Measurements from ENCODE around the gene C11orf97.
A peak's percentile ranks its signal among the peaks of the same experiment; 100 is the strongest.

C11orf97 gene

DNA sequence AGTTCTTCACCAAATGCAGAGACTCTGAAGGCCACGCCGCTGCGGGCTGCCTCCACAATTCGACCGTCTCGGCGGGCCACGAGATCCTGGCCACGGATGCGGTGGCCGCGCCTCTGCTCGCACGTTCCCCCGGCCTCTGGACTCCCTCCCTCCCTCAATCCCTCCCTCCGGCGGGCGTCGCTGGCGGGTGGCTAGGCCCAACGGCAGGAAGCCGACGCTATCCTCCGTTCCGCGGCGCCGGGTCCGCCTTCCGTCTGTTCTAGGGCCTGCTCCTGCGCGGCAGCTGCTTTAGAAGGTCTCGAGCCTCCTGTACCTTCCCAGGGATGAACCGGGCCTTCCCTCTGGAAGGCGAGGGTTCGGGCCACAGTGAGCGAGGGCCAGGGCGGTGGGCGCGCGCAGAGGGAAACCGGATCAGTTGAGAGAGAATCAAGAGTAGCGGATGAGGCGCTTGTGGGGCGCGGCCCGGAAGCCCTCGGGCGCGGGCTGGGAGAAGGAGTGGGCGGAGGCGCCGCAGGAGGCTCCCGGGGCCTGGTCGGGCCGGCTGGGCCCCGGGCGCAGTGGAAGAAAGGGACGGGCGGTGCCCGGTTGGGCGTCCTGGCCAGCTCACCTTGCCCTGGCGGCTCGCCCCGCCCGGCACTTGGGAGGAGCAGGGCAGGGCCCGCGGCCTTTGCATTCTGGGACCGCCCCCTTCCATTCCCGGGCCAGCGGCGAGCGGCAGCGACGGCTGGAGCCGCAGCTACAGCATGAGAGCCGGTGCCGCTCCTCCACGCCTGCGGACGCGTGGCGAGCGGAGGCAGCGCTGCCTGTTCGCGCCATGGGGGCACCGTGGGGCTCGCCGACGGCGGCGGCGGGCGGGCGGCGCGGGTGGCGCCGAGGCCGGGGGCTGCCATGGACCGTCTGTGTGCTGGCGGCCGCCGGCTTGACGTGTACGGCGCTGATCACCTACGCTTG lies 31.7 kb downstream of the C11orf97 start, which contains the start of gene FUT4 (continued):
- TF ChIP-seq, protein P1, sequence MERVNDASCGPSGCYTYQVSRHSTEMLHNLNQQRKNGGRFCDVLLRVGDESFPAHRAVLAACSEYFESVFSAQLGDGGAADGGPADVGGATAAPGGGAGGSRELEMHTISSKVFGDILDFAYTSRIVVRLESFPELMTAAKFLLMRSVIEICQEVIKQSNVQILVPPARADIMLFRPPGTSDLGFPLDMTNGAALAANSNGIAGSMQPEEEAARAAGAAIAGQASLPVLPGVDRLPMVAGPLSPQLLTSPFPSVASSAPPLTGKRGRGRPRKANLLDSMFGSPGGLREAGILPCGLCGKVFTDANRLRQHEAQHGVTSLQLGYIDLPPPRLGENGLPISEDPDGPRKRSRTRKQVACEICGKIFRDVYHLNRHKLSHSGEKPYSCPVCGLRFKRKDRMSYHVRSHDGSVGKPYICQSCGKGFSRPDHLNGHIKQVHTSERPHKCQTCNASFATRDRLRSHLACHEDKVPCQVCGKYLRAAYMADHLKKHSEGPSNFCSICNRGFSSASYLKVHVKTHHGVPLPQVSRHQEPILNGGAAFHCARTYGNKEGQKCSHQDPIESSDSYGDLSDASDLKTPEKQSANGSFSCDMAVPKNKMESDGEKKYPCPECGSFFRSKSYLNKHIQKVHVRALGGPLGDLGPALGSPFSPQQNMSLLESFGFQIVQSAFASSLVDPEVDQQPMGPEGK (tag by site-specific recombination; IDR thresholded peaks at IDR 0.05): peak; percentile 50; the same call in 1 of the 2 replicates
- no peak for TF ChIP-seq ZNF544 (tag by site-specific recombination; IDR thresholded peaks at IDR 0.05)
- no peak for TF ChIP-seq ZNF768 (tag by site-specific recombination; IDR thresholded peaks at IDR 0.05)
- TF ChIP-seq IKZF3 (tag by site-specific recombination; IDR thresholded peaks at IDR 0.05): 0 out of 2 replicates have a peak, but pooled peaks have one; percentile 6
- peak; percentile 80 for TF ChIP-seq KLF9 (tag by site-specific recombination; IDR thresholded peaks at IDR 0.05; ENCODE audit: low read depth)
- TF ChIP-seq, protein P2, sequence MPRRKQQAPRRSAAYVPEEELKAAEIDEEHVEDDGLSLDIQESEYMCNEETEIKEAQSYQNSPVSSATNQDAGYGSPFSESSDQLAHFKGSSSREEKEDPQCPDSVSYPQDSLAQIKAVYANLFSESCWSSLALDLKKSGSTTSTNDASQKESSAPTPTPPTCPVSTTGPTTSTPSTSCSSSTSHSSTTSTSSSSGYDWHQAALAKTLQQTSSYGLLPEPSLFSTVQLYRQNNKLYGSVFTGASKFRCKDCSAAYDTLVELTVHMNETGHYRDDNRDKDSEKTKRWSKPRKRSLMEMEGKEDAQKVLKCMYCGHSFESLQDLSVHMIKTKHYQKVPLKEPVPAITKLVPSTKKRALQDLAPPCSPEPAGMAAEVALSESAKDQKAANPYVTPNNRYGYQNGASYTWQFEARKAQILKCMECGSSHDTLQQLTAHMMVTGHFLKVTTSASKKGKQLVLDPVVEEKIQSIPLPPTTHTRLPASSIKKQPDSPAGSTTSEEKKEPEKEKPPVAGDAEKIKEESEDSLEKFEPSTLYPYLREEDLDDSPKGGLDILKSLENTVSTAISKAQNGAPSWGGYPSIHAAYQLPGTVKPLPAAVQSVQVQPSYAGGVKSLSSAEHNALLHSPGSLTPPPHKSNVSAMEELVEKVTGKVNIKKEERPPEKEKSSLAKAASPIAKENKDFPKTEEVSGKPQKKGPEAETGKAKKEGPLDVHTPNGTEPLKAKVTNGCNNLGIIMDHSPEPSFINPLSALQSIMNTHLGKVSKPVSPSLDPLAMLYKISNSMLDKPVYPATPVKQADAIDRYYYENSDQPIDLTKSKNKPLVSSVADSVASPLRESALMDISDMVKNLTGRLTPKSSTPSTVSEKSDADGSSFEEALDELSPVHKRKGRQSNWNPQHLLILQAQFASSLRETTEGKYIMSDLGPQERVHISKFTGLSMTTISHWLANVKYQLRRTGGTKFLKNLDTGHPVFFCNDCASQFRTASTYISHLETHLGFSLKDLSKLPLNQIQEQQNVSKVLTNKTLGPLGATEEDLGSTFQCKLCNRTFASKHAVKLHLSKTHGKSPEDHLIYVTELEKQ (tag by site-specific recombination; IDR thresholded peaks at IDR 0.05; ENCODE audit: borderline replicate concordance): no peak
- TF ChIP-seq, protein P3, sequence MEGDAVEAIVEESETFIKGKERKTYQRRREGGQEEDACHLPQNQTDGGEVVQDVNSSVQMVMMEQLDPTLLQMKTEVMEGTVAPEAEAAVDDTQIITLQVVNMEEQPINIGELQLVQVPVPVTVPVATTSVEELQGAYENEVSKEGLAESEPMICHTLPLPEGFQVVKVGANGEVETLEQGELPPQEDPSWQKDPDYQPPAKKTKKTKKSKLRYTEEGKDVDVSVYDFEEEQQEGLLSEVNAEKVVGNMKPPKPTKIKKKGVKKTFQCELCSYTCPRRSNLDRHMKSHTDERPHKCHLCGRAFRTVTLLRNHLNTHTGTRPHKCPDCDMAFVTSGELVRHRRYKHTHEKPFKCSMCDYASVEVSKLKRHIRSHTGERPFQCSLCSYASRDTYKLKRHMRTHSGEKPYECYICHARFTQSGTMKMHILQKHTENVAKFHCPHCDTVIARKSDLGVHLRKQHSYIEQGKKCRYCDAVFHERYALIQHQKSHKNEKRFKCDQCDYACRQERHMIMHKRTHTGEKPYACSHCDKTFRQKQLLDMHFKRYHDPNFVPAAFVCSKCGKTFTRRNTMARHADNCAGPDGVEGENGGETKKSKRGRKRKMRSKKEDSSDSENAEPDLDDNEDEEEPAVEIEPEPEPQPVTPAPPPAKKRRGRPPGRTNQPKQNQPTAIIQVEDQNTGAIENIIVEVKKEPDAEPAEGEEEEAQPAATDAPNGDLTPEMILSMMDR (tag by site-specific recombination; IDR thresholded peaks at IDR 0.05): peak; percentile 22; the same call in 1 of the 2 replicates
- no peak for TF ChIP-seq ZNF677 (tag by site-specific recombination; IDR thresholded peaks at IDR 0.05)
- no peak for TF ChIP-seq ZNF433 (tag by site-specific recombination; IDR thresholded peaks at IDR 0.05; ENCODE audit: low read depth)
- TF ChIP-seq, protein P4, sequence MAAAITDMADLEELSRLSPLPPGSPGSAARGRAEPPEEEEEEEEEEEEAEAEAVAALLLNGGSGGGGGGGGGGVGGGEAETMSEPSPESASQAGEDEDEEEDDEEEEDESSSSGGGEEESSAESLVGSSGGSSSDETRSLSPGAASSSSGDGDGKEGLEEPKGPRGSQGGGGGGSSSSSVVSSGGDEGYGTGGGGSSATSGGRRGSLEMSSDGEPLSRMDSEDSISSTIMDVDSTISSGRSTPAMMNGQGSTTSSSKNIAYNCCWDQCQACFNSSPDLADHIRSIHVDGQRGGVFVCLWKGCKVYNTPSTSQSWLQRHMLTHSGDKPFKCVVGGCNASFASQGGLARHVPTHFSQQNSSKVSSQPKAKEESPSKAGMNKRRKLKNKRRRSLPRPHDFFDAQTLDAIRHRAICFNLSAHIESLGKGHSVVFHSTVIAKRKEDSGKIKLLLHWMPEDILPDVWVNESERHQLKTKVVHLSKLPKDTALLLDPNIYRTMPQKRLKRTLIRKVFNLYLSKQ (tag by site-specific recombination; IDR thresholded peaks at IDR 0.05; ENCODE audit: borderline replicate concordance): no peak
- TF ChIP-seq, protein P5, sequence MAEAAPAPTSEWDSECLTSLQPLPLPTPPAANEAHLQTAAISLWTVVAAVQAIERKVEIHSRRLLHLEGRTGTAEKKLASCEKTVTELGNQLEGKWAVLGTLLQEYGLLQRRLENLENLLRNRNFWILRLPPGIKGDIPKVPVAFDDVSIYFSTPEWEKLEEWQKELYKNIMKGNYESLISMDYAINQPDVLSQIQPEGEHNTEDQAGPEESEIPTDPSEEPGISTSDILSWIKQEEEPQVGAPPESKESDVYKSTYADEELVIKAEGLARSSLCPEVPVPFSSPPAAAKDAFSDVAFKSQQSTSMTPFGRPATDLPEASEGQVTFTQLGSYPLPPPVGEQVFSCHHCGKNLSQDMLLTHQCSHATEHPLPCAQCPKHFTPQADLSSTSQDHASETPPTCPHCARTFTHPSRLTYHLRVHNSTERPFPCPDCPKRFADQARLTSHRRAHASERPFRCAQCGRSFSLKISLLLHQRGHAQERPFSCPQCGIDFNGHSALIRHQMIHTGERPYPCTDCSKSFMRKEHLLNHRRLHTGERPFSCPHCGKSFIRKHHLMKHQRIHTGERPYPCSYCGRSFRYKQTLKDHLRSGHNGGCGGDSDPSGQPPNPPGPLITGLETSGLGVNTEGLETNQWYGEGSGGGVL (tag by site-specific recombination; IDR thresholded peaks at IDR 0.05): peak; percentile 51
- TF ChIP-seq ZSCAN23 (tag by site-specific recombination; IDR thresholded peaks at IDR 0.05): no peak
- TF ChIP-seq, protein P6, sequence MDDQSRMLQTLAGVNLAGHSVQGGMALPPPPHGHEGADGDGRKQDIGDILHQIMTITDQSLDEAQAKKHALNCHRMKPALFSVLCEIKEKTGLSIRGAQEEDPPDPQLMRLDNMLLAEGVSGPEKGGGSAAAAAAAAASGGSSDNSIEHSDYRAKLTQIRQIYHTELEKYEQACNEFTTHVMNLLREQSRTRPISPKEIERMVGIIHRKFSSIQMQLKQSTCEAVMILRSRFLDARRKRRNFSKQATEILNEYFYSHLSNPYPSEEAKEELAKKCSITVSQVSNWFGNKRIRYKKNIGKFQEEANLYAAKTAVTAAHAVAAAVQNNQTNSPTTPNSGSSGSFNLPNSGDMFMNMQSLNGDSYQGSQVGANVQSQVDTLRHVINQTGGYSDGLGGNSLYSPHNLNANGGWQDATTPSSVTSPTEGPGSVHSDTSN (CRISPR knock-in tag; IDR thresholded peaks at IDR 0.05): peak; percentile 63
- TF ChIP-seq ZNF707 (tag by site-specific recombination; IDR thresholded peaks at IDR 0.05): no peak
- no peak for TF ChIP-seq ZNF138 (tag by site-specific recombination; IDR thresholded peaks at IDR 0.05; ENCODE audit: borderline replicate concordance)
- TF ChIP-seq ZNF394 (tag by site-specific recombination; IDR thresholded peaks at IDR 0.05; ENCODE audit: borderline replicate concordance): peak; percentile 80; the same call in 1 of the 2 replicates
- TF ChIP-seq SALL2 (tag by site-specific recombination; IDR thresholded peaks at IDR 0.05; ENCODE audit: borderline replicate concordance): no peak
- TF ChIP-seq ZIC2 (tag by site-specific recombination; IDR thresholded peaks at IDR 0.05): peak; percentile 60; the same call in 1 of the 2 replicates
- TF ChIP-seq, protein P7, sequence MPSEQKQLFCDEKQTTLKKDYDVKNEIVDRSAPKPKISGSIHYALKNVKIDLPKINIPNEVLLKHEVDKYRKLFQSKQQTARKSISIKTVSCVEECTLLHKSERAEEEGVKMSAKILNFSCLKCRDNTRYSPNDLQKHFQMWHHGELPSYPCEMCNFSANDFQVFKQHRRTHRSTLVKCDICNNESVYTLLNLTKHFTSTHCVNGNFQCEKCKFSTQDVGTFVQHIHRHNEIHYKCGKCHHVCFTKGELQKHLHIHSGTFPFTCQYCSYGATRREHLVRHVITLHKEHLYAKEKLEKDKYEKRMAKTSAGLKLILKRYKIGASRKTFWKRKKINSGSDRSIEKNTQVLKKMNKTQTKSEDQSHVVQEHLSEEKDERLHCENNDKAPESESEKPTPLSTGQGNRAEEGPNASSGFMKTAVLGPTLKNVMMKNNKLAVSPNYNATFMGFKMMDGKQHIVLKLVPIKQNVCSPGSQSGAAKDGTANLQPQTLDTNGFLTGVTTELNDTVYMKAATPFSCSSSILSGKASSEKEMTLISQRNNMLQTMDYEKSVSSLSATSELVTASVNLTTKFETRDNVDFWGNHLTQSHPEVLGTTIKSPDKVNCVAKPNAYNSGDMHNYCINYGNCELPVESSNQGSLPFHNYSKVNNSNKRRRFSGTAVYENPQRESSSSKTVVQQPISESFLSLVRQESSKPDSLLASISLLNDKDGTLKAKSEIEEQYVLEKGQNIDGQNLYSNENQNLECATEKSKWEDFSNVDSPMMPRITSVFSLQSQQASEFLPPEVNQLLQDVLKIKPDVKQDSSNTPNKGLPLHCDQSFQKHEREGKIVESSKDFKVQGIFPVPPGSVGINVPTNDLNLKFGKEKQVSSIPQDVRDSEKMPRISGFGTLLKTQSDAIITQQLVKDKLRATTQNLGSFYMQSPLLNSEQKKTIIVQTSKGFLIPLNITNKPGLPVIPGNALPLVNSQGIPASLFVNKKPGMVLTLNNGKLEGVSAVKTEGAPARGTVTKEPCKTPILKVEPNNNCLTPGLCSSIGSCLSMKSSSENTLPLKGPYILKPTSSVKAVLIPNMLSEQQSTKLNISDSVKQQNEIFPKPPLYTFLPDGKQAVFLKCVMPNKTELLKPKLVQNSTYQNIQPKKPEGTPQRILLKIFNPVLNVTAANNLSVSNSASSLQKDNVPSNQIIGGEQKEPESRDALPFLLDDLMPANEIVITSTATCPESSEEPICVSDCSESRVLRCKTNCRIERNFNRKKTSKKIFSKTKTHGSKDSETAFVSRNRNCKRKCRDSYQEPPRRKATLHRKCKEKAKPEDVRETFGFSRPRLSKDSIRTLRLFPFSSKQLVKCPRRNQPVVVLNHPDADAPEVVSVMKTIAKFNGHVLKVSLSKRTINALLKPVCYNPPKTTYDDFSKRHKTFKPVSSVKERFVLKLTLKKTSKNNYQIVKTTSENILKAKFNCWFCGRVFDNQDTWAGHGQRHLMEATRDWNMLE (tag by site-specific recombination; conservative IDR thresholded peaks at IDR 0.05; ENCODE audit: low read depth): peak; percentile 53
